NOMO-1 treated with dmso at 0.1 percent for 144 hours (cell line): Measurements from ENCODE around the gene FBXO21.

ENCODE experiments used
- DNase-seq: peaks from one replicate; lab custom pipeline; 2025; ENCODE audit not compliant: unreplicated experiment; lab: John Stamatoyannopoulos, UW

FBXO21 gene

GRCh38 chr12:117166107-117166506, 24.2 kb downstream of the FBXO21 start:
- no peak for DNase-seq

- DNase-seq = no peak
These were observed 24.9 kb downstream of the FBXO21 start for GRCh38 chr12:117165342-117165741.

DNA sequence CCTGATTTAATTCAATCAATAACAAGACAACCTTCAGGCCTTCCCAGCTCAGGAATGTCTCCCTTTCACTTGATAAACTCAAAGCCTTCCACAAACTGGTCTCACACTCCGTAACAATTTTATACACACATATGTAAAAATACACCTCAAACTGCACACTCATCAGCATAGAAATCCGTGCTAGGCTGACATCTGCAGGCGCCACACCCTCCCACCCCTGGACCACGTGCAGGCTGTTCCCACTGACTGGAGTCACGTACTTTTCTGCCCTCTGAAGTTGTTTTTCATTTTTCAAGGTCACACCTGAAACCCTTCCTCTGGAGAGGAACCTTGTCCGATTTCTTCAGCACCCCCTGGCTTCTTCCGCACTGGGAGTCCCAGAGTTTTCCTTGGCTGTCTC, 27.6 kb downstream of the FBXO21 start:
- no peak for DNase-seq

- no peak for DNase-seq
These were observed 28.1 kb downstream of the FBXO21 start for GRCh38 chr12:117162167-117162539.

GRCh38 chr12:117161460-117162166, 28.7 kb downstream of the FBXO21 start:
- DNase-seq = no peak

- DNase-seq = no peak
These were observed 30.6 kb downstream of the FBXO21 start for GRCh38 chr12:117159674-117160073.

- no peak for DNase-seq
These were observed 31.2 kb downstream of the FBXO21 start for GRCh38 chr12:117158911-117159553.

- no peak for DNase-seq
These were observed 32.2 kb downstream of the FBXO21 start for GRCh38 chr12:117158096-117158495.

DNA sequence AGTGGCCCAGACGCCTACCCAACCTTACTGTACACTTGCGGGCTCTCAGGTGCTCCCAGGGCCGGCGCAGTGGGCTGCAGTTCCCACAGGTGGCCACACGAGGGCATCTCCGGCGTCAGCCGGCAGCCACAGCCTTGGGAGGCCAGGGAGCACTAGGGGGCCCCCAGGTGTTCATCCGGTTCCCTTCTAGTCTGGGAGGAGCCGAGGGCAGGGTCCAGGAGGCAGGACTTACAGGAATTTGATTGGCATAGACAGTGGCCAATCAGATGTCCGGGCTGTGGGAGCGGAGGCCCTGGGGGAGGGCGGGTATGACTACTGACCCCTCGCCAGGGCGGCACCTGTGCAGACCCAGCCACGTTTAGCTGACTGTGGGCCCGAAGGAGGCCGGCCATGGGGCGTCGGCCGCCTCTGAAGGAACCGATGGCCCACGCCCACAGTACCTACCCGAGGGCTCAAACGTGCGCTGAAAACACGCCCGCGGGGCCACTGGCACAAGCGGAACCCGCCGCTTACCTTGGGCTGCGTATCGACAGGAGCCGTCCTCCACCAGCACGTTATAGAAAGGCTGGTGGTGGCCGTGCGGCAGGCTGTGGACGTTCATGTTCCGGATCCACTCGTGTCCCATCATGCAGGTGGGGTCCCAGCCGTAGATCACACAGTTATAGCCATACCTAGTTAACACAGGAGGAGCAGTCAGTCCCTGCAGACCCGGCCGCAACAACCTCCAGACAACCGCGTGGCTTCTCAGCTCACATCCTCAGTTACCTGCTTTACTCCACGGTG, 34.8 kb downstream of the FBXO21 start:
- DNase-seq = no peak

DNA sequence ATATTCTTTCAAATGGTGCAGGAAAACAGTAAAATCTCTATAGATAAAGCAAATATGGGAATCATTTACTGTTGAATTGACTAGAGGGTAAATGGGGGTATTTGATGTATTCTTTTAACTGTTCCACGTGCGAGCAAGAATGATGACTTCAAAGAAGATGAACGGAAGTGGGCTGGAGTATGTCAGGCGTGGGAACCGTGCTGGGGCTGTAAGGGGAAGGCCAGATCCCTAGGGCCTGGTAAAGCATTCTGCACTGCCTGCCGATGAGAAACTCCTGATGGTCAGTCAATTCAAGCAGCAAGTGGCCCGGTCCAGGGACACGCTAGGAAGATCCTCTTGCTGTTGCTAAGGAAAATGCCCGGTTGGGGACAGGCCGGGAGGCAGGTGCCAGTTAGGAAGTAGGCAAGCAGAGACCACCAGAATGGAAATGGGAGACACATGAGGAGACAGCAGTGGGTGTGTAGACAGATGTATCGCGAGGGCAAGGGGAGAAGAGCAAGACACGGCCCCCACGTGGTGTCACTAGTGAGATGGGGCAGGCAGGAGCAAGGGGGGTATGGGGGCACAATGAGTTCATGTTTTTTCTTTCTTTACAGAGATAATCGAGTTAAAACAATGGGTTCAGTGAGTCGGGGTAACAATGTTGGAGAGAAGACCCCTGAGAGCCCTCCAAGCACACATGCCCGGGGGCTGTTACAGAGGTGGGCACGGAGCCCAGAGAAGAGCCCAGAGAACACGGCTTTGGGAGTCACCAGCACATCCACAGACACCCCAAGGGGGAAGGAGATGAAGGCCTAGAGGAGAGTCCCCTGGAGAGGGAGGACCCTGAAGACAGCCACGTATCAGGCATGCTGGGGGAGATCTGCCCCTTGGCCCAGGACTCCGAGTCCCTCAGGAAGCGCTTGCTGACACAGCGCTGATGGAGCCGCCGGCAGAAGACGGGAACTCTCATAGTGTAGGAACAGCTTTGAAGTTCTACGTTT, 37.2 kb downstream of the FBXO21 start:
- no peak for DNase-seq

- DNase-seq = no peak
These were observed 38.8 kb downstream of the FBXO21 start for GRCh38 chr12:117151403-117152031.

GRCh38 chr12:117149431-117149830, 40.8 kb downstream of the FBXO21 start:
- DNase-seq = no peak

DNA sequence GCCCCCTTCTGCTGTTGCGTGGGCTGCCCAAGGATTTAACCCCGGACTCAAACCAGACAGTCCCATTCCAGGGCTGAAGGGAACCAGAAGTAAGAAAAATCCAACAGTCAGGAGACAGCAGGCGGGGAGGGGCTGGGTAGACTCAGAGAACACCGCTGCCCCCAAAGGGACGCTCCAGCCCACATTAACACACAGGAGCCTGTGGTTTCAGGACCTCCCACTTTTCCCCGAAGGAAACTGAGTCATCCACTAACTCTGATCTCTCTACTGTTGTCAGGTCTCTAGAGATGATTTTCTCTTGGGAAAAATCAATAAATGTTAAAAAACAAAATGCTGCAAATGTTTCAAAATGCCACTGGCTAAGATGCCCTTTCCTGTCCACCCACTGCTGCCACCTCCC, 41.6 kb downstream of the FBXO21 start:
- DNase-seq = no peak

GRCh38 chr12:117147639-117148038, 42.6 kb downstream of the FBXO21 start:
- no peak for DNase-seq

GRCh38 chr12:117145597-117146154, 44.6 kb downstream of the FBXO21 start:
- no peak for DNase-seq

DNA sequence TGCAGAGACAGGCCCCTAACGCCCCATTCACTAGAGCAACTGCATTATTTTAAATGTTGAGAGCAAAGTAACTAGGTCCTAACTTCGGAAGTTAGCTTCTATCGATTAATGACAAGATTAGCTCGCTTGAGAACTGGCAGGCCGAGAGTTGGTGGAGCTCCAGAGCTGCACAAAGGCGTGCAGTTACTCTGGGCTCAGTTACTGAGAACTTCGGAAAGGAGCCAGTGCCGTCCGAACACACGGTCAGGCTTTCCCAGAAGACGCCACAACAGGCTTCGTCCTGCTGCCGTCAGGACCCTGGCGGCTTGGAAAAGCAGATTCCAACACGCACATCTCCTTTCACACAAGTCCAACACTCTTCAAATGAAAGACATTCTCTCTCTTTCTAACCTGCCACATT, 45.7 kb downstream of the FBXO21 start:
- no peak for DNase-seq

DNA sequence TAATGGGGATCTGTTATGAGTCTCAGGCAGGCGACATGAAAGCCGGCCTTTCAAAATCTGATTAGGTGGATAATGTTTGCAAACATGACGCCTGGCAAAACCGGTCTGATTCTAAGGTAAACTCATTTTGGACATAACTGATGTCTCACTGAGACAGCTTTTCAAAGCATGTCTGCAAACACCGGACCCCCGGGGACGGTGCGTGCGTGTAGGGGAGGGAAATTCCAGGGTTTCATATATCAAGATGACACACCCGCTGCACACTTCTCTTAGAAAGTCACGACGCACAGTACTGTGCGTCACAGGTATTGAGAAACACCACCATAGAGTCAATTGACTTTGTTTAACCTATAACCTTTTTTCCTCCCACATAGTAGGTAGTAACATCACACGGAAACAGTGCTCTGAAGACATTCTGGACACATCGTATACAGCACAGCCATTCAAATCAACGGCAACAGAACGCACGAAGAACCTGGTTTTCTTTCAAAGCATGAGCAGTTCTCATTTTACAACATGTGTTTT, 47.2 kb downstream of the FBXO21 start:
- DNase-seq = no peak

DNA sequence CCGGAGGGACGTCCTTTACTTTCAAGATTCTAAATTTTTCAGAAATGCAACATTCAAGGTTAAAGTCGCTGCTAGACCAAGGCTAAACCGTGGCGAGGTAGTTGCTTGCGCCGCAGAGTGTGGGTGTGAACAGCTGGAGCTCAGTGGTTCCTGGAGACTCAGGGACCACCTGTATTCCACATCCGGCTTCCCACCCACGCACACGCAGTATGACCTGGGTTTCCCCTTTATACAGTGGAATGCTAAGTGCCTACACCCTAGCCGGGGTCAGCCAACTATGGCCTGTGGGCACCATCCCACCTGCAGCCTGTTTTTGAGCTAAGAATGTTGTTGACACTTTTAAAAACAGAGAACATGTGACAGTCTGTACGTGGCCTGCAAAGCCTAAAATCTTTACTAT, 48.2 kb downstream of the FBXO21 start:
- DNase-seq = no peak

- DNase-seq = no peak
These were observed 49.0 kb downstream of the FBXO21 start for GRCh38 chr12:117141097-117141898.
